GM21825 (cell line): ENCODE results near the gene FAM171A1.
"Not testable (repeated sequence)": the region's sequence is repeated elsewhere in the genome, so short reads cannot be mapped to it uniquely, and the experiment has no call there.

Experiments used
- ATAC-seq: cut with Tn5 transposase; IDR thresholded peaks from one replicate; pipeline ENCODE4 v1.9.1; 2021; ENCODE audit warnings: mild to moderate bottlenecking, moderate library complexity; ENCODE audit not compliant: unreplicated experiment

FAM171A1 gene

DNA sequence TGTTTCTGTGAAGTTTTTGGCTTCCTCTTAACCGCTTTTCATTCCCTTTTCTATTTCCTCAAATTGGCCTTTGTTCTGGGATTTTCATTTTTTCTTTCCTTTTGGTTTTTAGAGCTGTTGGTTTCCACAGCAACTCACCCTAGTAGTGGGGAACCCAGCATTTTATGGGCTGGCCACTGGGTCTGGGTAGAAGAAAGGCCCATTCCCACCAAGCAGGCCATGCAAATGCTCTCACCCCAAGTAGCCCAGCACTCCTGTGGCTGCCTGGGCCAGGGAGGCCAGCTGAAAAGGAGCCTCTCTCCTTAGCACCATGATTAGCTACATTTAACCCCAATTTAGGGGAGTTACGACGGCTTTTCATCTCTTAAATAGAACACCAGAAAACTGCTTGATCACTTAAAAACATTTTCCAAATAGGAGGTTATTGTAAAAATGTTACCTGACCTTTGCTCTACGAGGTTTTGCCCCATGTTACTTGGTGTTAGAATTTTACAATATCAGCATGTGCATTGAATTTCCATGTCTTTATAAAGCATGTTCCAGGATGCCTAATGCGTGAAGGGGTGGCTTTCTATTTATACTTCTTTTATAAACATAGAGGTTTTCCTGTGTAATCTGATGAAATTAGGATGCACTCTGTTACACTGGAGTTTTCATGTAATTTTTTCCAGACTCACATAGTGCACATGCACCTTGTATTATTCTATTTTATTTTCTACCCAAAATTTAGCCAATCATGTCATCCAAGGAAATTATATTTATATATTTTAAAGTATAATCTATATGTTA is 75.4 kb downstream of the FAM171A1 start:
- ATAC-seq, result no peak

DNA sequence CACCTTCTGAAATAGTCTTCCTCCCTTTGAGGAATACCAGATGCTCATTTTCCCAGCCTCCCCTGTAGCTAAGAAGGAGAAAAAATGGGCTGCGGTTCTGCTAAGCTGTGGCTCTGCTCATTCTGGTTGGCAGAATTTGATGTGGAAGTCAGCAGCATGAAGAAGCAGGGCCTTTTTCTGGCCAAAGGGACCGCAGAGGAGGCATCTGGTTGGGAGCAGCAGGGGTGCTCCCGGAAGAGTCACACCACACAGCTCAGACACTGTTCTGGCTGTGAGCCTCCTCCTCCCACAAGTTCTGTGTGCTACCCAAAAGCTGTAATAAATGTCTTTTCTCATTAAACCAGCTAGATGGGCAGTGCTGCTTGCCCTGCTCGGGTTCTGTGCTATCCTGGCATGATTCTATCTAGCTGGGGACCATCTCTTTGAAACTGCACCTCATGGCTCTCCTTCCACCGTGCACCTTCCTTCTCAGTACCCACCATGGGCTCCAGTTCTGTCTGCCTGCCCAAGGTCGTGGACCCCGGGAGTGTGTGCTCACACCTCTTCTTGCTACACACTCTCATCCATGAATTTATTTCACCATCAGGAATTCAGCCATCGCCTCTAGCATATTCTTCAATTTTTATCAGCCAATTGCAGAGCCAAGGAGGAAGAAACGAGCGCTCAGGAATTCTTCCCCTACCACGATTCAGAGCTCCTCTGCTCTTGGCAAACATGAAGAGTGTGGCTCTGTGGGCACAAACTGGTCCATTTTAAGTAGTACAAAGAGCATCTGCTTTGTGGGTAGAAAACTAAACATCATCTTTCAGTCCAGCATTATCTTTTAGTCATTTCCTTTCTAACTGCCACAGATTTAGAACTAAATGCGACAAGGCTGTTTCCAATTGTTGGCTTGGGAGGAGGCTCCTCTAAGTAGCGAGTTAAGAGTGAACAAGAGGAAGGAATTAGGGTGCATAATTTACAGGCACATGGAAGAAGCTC is 76.9 kb downstream of the FAM171A1 start:
- ATAC-seq, result no peak

DNA sequence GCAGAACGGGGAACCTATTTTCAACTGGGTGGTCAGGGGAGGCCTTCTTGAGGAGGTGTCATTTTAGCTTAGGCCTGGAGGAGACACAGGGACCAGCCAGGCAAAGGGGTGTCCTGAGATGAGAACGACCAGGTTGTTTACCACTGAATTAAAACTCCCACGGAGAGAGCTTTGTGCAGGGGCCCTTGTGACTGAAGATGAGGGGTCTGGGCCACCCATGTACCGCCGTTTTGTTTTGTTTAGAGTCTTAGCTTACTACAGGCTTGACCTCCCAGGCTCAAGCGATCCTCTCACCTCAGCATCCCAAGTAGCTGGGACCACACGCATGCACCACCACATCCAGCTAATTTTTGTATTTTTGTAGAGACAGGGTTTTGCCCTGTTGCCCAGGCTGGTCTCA is 80.4 kb downstream of the FAM171A1 start:
- no peak for ATAC-seq

DNA sequence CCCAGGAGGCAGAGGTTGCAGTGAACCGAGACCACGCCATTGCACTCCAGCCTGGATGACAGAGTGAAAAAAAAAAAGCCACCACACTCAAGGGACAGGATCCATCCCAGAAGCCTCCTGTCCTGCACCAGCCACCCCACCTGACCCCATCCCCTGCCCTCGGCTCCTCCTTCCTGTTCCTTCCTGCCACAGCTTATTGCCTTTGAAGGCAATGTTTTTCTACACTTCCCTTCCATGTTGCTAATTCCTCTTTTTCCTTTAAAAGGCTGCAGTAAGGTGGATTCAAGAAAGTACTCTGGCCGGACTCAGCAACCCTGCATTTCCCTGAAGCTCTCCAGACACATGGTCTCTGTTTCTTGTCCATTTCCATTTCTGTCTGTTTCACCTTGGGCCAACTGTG is 80.9 kb downstream of the FAM171A1 start:
- no peak for ATAC-seq

DNA sequence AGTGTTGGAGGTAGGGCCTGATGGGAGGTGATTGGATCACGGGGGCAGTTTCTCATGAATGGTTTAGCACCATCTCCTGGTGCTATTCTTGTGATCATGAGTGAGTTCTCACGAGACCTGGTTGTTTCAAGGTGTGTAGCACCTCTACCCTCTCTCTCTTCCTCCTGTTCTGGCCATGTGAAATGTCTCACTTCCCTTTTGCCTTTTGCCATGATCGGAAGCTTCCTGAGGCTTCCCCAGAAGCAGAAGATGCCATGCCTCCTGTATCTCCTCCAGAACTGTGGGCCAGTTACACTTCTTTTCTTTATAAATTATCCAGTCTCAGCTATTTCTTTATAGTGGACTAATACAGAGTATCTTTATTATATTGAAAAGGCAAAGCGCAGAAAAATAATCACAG is 90.1 kb downstream of the FAM171A1 start:
- no peak for ATAC-seq

DNA sequence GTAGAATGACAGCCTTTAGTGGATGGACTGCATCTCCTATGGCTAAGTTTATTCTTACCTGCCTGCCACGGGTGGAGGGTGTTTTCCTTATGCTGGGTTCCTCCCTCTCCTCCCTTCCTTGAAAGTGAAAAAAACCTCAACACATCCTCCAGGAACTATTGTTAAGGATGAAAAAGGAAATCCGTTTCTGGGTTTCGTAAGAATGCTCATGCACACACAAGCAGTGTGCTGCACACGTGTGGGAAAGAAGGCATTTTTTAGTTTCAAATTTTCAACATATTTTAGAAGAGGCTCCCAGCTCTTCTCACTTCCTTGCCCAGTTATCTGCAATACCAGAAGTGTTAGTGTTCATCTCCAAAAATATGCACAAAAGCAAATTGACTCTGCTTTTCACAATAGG is 90.6 kb downstream of the FAM171A1 start:
- ATAC-seq, result no peak

DNA sequence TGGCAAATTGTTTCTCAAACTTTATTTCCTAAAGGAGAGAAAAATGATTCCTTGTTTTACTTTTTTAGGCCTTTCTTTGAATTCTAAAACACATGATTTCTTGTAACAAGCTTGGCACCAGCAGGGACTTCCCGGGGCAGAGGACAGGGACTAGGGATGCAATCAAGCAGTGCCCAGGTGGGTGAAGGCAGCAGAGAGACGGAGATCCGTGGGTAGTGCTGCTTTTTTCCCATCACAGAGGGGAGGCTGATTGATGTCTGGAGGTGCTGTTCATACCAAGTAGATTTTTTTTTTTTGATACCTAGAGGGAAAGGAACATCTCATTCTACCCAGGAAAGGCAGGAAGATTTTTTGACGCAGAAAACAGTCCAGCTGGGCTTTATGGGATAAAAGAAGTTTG is 91.9 kb downstream of the FAM171A1 start:
- ATAC-seq, result no peak

DNA sequence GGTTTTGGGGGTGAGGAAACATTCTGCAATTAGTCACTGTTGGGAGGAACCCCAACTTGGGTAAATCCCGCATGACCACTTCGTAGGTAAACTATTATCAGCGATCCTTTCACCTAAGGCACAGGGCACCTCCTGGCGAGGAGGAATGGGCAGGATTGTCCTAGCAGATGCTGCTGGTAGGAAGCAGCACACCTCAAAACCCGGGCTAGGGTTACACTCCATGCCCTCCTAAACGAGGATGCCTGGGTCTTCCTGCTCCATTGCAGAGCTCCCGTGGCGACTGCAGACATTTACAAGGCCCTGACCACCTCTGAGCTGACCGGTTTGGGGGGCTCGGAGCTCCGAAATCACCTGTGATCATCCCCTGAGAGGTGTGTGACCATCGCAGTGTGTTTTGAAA is 92.3 kb downstream of the FAM171A1 start:
- ATAC-seq, result no peak

DNA sequence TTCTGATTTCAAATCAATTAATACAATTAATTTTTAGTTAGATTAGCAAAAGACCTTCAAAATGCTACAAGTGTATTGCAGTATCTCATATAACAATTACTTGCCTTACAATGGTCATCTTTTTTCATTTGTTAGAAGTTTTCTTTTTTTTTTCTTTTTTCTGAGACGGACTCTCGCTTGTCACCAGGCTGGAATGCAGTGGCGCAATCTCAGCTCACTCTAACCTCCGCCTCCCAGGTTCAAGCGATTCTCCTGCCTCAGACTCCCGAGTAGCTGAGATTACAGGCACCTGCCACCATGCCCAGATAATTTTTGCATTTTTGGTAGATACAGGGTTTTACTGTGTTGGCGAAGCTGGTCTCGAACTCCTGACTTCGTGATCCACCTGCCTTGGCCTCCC is 95.0 kb downstream of the FAM171A1 start:
- not testable (repeated sequence) for ATAC-seq

DNA sequence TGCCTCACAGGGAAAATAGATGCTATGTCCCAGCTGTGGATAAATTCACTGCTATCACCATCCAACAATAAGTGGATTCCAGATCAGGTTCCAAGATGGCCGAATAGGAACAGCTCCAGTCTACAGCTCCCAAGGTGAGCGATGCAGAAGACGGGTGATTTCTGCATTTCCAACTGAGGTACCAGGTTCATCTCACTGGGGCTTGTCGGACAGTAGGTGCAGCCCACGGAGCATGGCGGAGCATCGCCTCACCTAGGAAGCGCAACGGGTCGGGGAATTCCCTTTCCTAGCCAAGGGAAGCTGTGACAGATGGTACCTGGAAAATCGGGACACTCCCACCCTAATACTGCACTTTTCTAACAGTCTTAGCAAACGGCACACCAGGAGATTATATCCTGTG is 101.3 kb downstream of the FAM171A1 start:
- not testable (repeated sequence) for ATAC-seq

DNA sequence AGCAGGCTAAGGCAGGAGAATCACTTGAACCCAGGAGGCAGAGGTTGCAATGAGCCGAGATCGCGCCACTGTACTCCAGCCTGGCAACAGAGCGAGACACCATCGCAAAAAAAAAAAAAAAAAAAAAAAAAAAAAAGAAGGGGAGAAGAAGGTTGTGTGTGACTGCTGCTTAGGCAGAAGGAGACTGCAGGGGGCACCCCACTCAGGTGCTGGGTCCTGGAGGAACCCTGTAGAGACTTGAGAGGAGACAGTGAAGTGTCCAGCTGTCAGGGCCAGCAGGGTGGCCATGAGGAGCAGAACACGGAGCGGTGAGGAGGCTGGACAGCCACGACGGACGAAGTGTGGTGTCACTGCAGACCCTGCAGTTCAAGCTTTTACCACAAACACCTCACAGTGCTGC is 103.6 kb downstream of the FAM171A1 start:
- no peak for ATAC-seq

DNA sequence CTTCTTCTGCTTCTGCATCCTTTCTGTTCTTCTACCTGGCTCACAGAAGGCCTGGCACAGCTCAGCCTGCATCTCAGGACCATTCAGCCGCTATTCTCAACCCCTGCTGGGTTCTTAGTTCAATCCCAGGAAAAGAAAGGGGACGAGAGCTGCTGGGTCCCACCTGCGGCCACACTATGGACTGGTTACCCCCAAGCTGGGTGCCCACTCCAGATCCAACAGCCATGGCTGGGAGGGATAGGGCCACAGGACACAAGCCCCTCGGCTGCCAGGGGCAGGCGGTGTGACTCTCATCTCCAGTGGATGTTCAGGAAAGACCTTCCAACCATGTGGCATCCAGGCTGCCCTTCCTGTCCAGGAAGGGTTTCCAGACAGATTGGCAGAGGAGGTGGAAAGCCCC is 105.0 kb downstream of the FAM171A1 start:
- no peak for ATAC-seq

DNA sequence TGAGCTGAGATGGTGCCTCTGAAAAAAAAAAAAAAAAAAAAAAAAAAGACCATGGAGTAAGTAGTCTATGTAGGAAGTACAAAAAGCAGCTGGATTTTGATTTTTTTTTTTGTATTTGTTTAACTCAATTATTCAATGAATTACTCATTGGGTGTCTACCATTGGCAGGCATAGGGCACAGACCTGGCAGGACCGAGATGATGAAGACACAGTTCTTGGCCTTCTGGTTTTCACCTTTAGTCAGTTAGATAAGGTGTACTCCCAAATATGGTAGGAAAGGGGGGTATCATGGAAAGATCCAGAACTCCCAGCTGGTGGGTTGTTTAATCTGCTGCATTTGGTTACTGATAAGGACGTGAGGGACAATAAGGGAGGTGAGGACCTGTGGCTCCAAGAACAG is 105.5 kb downstream of the FAM171A1 start:
- ATAC-seq, result no peak

DNA sequence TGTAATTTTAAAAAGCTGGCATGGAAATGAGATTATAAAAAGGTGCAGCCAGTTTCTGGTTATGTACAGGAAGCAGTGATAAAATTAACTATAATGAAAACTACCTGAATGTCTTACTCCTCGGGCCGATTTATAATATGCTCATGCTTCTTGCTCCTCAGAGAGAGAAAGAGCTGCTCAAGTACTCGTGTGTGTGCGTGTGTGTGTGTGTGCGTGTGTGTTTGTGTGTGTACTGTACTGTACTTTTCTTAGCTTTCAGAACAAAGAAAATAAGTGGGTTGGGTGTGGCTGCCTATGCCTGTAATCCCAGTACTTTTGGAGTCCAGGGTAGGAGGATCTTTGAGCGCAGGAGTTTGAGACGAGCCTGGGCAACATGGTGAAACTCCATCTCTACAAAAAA is 106.0 kb downstream of the FAM171A1 start:
- ATAC-seq, result no peak

DNA sequence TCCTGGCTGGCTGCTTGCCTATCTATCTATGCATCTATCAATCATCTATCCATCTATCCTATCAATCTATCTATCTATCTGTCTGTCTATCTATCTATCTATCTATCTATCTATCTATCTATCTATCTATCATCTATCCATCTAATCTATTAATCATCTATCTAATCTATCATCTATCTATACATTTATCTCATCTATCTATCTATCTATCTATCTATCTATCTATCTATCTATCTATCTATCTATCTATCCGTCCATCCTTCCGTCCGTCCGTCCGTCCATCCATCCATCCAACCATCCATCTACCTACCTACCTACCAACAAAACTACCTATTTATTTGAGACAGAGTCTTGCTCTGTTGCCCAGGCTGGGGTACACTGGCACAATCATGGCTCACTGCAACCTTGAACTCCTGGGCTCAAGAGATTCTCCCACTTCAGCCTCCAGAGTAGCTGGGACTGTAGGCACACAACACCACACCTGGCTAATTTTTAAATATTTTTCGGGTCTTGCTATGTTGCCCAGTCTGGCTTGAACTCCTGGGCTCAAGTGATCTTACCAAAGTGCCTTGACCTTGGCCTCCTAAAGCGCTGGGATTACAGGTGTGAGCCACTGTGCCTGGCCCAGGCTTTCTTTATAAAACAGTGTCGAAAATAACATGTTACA is 107.3 kb downstream of the FAM171A1 start:
- ATAC-seq, result no peak

DNA sequence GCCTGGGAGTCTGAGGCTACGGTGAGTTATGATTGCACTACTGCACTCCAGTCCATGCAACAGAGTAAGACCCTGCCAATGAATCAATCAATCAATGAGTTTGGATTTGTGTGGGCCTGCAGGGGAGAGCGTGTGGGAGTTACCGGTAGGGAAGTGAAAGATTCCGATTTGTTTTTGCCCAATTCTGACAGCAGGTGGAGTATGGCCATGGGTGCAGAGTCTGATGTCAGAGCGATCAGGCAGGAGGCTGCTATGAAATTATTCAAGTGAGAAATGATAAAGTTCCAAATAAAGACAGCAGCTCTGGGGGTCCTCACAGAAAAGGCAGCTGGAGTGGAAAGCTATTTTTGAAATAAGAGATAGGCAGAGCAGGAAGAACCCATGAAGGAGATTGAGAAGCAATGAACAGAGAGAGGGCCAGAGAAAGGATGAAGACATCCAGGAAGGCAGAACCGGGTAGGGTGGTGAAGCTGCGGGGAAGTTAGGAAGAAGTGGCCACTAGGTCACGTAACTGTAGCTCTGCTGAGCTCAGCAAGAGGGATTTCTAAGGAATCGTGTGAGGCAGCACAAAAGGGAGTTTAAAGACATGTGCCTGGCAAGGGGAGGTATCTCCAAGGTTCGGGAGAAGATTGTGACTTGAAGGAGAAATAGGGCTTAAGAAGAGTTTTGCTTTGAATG is 108.9 kb downstream of the FAM171A1 start:
- ATAC-seq, result no peak

DNA sequence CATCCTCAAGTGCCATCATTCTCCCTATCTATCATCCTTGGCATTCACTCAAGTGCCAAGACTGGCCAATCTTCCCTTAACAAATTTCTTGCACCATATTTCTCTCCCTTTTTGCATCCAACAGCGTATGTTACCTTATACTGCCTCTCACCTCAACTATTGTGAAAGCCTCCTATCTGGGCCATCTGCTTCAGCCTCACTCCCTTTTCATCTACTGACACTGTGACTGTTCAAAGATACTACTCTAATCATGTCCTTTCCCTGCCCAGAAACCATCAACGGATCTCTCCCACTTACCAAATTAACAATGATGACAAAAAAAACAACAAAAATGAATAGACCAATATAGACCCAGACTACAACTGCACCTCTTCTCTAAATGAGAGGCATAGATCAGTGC is 112.0 kb downstream of the FAM171A1 start:
- ATAC-seq, result no peak

DNA sequence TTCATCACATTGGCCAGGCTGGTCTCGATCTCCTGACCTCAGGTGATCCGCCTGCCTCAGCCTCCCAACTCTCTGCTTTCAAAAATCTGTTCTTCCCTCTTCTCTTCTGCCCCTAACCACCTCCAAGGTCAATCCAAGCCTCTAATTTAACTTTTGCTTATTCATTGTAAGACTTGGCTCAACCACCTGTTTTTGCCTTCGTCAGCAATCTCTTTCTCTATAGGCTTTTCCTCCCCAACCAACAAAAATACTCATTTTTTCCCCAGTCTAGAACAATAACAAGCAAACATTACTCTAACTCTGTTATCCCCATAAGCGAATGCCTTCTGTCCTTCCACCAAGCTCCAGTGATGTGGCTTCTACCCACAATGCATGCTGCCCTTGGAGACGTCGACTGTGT is 112.8 kb downstream of the FAM171A1 start:
- ATAC-seq, result no peak

DNA sequence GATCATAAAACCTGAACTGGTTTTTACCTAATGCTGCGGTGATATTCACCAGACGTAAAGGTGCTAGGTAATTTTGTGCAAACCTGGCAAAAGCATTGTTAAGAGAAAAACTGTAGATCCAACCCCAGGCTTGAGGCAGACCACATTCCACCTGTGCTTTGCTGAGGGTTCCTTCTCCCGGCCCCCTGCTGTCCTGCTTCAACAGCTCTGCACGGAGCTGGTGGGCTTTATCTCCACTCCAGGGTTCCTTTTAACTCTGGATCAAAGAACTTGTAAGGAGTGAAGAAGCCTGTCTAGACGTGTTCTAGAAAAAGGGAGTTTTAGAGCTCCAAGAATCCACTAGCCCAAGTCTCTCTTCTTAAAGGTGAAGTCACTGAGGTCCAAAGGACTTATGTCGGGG is 115.1 kb downstream of the FAM171A1 start:
- ATAC-seq, result no peak

DNA sequence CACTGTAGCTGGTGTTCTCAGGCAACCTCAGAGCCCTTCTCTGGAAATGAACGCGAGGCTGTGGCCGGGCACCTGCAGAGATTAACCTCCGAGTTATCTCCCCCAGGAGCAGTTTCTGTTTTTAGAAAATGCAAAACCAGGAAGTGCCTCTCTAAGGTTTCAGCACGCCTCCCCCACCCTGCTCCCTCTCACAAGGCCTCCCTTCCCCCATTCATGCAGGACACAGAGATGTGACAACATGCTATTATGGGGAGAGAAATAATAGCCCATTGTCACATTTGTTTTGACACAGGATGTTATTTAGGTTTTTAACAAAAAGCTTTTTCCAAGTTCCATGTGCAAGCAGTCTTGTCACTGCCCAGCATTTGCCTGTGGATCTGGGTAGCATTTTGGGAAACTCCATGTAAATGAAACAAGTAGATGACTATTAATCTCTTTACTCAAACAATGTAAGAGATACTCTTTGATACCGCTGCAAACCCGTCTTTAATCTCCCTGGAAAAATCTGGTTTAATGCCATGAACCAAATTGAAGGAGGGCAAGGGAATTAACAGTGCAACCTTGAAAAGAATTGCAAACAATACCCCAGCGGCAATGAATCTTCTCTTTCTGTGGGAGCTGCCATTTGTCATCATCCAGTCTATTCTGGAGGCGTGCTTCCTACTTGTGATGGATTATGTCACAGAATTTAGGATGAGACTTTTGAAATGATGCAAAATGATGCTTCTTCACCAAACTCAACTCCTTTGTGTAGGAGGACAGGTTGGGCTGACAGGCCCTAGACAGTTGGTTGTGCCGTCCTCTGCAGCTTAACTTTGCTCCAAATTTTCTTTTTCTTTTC is 116.1 kb downstream of the FAM171A1 start:
- ATAC-seq, result peak; percentile 84
